Osteoblast (primary cell): ENCODE results near the gene TMEM120A. TPM values are rescaled to one million over a fixed set of nuclear protein-coding genes. Genes with fewer than 3 reads are reported as not detected.

Experiments
- DNase-seq: peaks from one replicate; pipeline ENCODE4 v3.0.0; 2011; ENCODE audit warnings: low spot score, mixed read lengths; ENCODE audit not compliant: insufficient read length; ENCODE audit errors: missing footprints
- H2AFZ ChIP-seq: 2 replicates; pipeline ENCODE4 v1.6.0; 2011; ENCODE audit warnings: mild to moderate bottlenecking, low read length
- H3K27ac ChIP-seq: 2 replicates; pipeline ENCODE4 v1.5.1; 2011; ENCODE audit warnings: mild to moderate bottlenecking, low read depth, low read length, moderate library complexity
- H3K27me3 ChIP-seq: 2 replicates; pipeline ENCODE4 v1.6.0; 2012; ENCODE audit warnings: mild to moderate bottlenecking, control low read depth, inconsistent platforms, low read length, moderate library complexity; ENCODE audit not compliant: insufficient read depth
- H3K36me3 ChIP-seq: 2 replicates; pipeline ENCODE4 v1.5.1; 2011; ENCODE audit warnings: mild to moderate bottlenecking, low read length, control low read depth, moderate library complexity; ENCODE audit not compliant: insufficient read depth
- H3K4me1 ChIP-seq: 2 replicates; pipeline ENCODE4 v1.5.1; 2011; ENCODE audit warnings: mild to moderate bottlenecking, low read length, control low read depth, moderate library complexity; ENCODE audit not compliant: insufficient read depth
- H3K4me2 ChIP-seq: 2 replicates; pipeline ENCODE4 v1.6.0; 2011; ENCODE audit warnings: mild to moderate bottlenecking, low read length; ENCODE audit not compliant: insufficient read depth
- H3K4me3 ChIP-seq: fragments of 200-600 bp; sonication (generic); 3 replicates; pipeline ENCODE4 v1.5.1; 2012; ENCODE audit warnings: mild to moderate bottlenecking, low read length, inconsistent platforms; ENCODE audit not compliant: insufficient read depth
- H3K79me2 ChIP-seq: 2 replicates; pipeline ENCODE4 v1.6.0; 2012; ENCODE audit warnings: mild to moderate bottlenecking, low read length, control low read depth, inconsistent platforms; ENCODE audit not compliant: insufficient read depth
- H3K9me3 ChIP-seq: 2 replicates; pipeline ENCODE4 v1.5.1; 2011; ENCODE audit warnings: low read depth, low read length, control low read depth
- H4K20me1 ChIP-seq: 2 replicates; pipeline ENCODE4 v1.6.0; 2012; ENCODE audit warnings: mild to moderate bottlenecking, low read length, control low read depth; ENCODE audit not compliant: insufficient read depth
- total RNA-seq: library from RNA; depleted of rRNA; stranded (reverse); fragments of >200 nt; gene quantifications from 2 replicates; pipeline ENCODE4 v1.2.3, GENCODE V29; 2012
- TF ChIP-seq, protein P1 (sequence below): IDR thresholded peaks from 2 replicates; pipeline ENCODE4 v1.5.1; 2011; ENCODE audit warnings: mild to moderate bottlenecking, low read depth, low read length, moderate library complexity; ENCODE audit errors: extremely low read depth

TMEM120A gene
- total RNA-seq, 1 donor = 25.3 TPM

- TF ChIP-seq, protein P1, sequence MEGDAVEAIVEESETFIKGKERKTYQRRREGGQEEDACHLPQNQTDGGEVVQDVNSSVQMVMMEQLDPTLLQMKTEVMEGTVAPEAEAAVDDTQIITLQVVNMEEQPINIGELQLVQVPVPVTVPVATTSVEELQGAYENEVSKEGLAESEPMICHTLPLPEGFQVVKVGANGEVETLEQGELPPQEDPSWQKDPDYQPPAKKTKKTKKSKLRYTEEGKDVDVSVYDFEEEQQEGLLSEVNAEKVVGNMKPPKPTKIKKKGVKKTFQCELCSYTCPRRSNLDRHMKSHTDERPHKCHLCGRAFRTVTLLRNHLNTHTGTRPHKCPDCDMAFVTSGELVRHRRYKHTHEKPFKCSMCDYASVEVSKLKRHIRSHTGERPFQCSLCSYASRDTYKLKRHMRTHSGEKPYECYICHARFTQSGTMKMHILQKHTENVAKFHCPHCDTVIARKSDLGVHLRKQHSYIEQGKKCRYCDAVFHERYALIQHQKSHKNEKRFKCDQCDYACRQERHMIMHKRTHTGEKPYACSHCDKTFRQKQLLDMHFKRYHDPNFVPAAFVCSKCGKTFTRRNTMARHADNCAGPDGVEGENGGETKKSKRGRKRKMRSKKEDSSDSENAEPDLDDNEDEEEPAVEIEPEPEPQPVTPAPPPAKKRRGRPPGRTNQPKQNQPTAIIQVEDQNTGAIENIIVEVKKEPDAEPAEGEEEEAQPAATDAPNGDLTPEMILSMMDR = no peak
- Histone ChIP-seq H3K4me1 (peaks cover 11% of the 10 kb centered on the region), H3K27me3 (no peaks in the 10 kb centered on the region), H4K20me1 (peaks cover 10% of the 10 kb centered on the region), H3K4me2 (peak overlapping the region; percentile 36), H3K79me2 (peaks cover 29% of the 10 kb centered on the region), H3K4me3 (no peak overlapping the region), H3K27ac (no peak overlapping the region), H3K9me3 (no peaks in the 10 kb centered on the region), H2AFZ (no peak overlapping the region), H3K36me3 (no peaks in the 10 kb centered on the region)
- no peak for DNase-seq
These were observed 48.9 kb downstream of the TMEM120A start for GRCh38 chr7:75945297-75946168.

- H3K9me3 ChIP-seq = no peaks in the 10 kb centered on the region
- peaks cover 24% of the 10 kb centered on the region for H3K79me2 ChIP-seq
- no peak overlapping the region for H3K27ac ChIP-seq
- H3K36me3 ChIP-seq = no peaks in the 10 kb centered on the region
- no peak for DNase-seq
- H3K4me2 ChIP-seq = no peak overlapping the region
- TF ChIP-seq, protein P1 = no peak
- no peak overlapping the region for H3K4me3 ChIP-seq
- H3K4me1 ChIP-seq = peaks cover 11% of the 10 kb centered on the region
- H3K27me3 ChIP-seq = no peaks in the 10 kb centered on the region
- peaks cover 10% of the 10 kb centered on the region for H4K20me1 ChIP-seq
- H2AFZ ChIP-seq = no peak overlapping the region
These were observed 49.9 kb downstream of the TMEM120A start for GRCh38 chr7:75944507-75944906.

DNA sequence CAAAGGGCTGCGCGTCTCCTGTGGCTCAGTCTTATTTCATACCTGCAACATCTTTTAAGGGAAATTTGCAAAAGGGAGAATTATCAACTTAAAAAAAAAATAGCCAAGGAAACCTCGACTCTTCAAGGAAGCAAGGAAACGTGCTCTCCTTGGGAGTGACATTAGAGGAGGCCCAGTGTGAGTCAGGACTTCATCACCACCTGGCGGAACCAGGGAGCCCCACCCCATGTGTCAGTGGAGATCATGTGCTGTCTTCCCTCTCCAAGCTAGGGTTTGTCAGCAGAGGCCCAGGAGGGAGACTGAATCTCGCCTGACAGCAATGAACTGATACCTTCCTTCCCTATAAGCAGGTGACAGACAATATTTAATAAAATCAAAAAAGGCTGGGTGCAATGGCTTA lies 50.5 kb downstream of the TMEM120A start:
- H3K79me2 ChIP-seq = peaks cover 27% of the 10 kb centered on the region
- peaks cover 10% of the 10 kb centered on the region for H4K20me1 ChIP-seq
- DNase-seq = no peak
- no peaks in the 10 kb centered on the region for H3K36me3 ChIP-seq
- H3K27me3 ChIP-seq = no peaks in the 10 kb centered on the region
- H2AFZ ChIP-seq = no peak overlapping the region
- no peaks in the 10 kb centered on the region for H3K9me3 ChIP-seq
- TF ChIP-seq, protein P1 = no peak
- no peak overlapping the region for H3K27ac ChIP-seq
- H3K4me3 ChIP-seq = no peak overlapping the region
- H3K4me1 ChIP-seq = peaks cover 11% of the 10 kb centered on the region
- no peak overlapping the region for H3K4me2 ChIP-seq

GRCh38 chr7:75938921-75939320 lies 55.5 kb downstream of the TMEM120A start:
- H3K27ac ChIP-seq = peak overlapping the region; percentile 86
- no peak for DNase-seq
- TF ChIP-seq, protein P1 = no peak
- H3K9me3 ChIP-seq = no peaks in the 10 kb centered on the region
- no peak overlapping the region for H3K4me3 ChIP-seq
- peaks cover 7% of the 10 kb centered on the region for H3K4me1 ChIP-seq
- H2AFZ ChIP-seq = no peak overlapping the region
- H3K79me2 ChIP-seq = peaks cover 22% of the 10 kb centered on the region
- no peaks in the 10 kb centered on the region for H3K27me3 ChIP-seq
- no peak overlapping the region for H3K4me2 ChIP-seq
- H3K36me3 ChIP-seq = no peaks in the 10 kb centered on the region
- peaks cover 4% of the 10 kb centered on the region for H4K20me1 ChIP-seq
